ENCODE data around the gene MFAP2.
"Not testable (repeated sequence)": the region's sequence is repeated elsewhere in the genome, so short reads cannot be mapped to it uniquely, and the experiment has no call there.

DNA sequence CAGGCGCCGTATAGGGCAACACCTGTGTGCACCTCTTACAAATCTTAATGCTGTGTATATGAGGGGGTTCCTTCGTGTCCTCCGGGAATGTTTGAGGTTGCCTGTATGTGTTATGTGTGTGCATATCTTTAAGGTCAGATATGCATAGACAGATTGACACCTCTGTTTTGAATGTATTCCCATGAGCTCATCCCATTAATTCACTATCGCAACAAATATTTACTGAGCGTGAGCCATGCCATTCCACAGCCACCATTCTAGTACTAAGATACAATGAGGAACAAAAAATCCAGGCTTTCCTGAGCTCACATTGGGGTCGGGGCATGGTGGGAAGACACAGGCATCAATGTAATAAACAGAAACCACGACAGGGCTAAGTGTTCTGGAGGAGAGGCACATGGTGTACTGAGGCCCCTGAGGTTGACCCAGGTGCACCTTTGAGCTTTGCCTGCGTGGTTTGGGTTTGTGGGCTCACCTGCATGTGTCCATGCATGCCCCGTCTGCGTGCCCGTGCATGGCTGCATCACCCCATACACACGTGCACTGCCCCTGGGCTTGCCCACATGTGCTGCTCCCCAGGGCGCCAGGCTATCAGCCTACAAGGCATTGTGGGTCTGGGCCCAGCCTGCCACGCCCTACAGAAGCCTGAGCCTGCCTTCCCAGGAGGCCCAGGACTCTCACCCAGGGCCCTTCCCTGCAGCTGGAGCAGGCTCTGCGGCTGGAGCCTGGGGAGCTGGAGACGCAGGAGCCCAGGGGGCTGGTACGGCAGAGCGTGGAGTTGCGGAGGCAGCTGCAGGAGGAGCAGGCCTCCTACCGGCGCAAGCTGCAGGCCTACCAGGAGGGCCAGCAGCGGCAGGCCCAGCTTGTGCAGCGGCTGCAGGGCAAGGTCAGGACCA is 51.0 kb downstream of the MFAP2 start:
- TF ChIP-seq, protein P1, sequence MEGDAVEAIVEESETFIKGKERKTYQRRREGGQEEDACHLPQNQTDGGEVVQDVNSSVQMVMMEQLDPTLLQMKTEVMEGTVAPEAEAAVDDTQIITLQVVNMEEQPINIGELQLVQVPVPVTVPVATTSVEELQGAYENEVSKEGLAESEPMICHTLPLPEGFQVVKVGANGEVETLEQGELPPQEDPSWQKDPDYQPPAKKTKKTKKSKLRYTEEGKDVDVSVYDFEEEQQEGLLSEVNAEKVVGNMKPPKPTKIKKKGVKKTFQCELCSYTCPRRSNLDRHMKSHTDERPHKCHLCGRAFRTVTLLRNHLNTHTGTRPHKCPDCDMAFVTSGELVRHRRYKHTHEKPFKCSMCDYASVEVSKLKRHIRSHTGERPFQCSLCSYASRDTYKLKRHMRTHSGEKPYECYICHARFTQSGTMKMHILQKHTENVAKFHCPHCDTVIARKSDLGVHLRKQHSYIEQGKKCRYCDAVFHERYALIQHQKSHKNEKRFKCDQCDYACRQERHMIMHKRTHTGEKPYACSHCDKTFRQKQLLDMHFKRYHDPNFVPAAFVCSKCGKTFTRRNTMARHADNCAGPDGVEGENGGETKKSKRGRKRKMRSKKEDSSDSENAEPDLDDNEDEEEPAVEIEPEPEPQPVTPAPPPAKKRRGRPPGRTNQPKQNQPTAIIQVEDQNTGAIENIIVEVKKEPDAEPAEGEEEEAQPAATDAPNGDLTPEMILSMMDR (tag by site-specific recombination; IDR thresholded peaks at IDR 0.05): not testable (repeated sequence)
- peak; percentile 72; the same call in 1 of the 2 replicates for TF ChIP-seq ZNF423 (tag by site-specific recombination; IDR thresholded peaks at IDR 0.05)
- not testable (repeated sequence) for TF ChIP-seq ZNF121 (tag by site-specific recombination; IDR thresholded peaks at IDR 0.05); PRDM1 (tag by site-specific recombination; IDR thresholded peaks at IDR 0.05); ZNF174 (tag by site-specific recombination; IDR thresholded peaks at IDR 0.05); ZNF747 (tag by site-specific recombination; IDR thresholded peaks at IDR 0.05); HOXA7 (CRISPR knock-in tag; IDR thresholded peaks at IDR 0.05; ENCODE audit: borderline replicate concordance); ZSCAN23 (tag by site-specific recombination; IDR thresholded peaks at IDR 0.05); YY2 (tag by site-specific recombination; IDR thresholded peaks at IDR 0.05)
- TF ChIP-seq, protein P2, sequence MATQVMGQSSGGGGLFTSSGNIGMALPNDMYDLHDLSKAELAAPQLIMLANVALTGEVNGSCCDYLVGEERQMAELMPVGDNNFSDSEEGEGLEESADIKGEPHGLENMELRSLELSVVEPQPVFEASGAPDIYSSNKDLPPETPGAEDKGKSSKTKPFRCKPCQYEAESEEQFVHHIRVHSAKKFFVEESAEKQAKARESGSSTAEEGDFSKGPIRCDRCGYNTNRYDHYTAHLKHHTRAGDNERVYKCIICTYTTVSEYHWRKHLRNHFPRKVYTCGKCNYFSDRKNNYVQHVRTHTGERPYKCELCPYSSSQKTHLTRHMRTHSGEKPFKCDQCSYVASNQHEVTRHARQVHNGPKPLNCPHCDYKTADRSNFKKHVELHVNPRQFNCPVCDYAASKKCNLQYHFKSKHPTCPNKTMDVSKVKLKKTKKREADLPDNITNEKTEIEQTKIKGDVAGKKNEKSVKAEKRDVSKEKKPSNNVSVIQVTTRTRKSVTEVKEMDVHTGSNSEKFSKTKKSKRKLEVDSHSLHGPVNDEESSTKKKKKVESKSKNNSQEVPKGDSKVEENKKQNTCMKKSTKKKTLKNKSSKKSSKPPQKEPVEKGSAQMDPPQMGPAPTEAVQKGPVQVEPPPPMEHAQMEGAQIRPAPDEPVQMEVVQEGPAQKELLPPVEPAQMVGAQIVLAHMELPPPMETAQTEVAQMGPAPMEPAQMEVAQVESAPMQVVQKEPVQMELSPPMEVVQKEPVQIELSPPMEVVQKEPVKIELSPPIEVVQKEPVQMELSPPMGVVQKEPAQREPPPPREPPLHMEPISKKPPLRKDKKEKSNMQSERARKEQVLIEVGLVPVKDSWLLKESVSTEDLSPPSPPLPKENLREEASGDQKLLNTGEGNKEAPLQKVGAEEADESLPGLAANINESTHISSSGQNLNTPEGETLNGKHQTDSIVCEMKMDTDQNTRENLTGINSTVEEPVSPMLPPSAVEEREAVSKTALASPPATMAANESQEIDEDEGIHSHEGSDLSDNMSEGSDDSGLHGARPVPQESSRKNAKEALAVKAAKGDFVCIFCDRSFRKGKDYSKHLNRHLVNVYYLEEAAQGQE (tag by site-specific recombination; IDR thresholded peaks at IDR 0.05): not testable (repeated sequence)
- TF ChIP-seq, protein P3, sequence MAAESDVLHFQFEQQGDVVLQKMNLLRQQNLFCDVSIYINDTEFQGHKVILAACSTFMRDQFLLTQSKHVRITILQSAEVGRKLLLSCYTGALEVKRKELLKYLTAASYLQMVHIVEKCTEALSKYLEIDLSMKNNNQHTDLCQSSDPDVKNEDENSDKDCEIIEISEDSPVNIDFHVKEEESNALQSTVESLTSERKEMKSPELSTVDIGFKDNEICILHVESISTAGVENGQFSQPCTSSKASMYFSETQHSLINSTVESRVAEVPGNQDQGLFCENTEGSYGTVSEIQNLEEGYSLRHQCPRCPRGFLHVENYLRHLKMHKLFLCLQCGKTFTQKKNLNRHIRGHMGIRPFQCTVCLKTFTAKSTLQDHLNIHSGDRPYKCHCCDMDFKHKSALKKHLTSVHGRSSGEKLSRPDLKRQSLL (tag by site-specific recombination; IDR thresholded peaks at IDR 0.05): peak; percentile 39; the same call in 1 of the 2 replicates
- TF ChIP-seq ZIC2 (tag by site-specific recombination; IDR thresholded peaks at IDR 0.05): peak; percentile 98
- TF ChIP-seq, protein P4, sequence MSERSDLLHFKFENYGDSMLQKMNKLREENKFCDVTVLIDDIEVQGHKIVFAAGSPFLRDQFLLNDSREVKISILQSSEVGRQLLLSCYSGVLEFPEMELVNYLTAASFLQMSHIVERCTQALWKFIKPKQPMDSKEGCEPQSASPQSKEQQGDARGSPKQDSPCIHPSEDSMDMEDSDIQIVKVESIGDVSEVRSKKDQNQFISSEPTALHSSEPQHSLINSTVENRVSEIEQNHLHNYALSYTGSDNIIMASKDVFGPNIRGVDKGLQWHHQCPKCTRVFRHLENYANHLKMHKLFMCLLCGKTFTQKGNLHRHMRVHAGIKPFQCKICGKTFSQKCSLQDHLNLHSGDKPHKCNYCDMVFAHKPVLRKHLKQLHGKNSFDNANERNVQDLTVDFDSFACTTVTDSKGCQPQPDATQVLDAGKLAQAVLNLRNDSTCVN (tag by site-specific recombination; optimal IDR thresholded peaks at IDR 0.05): not testable (repeated sequence)

Measured in HEK293 (cell line).